H1 (cell line): ENCODE data around the gene TBC1D2. TPM values are rescaled to one million over a fixed set of nuclear protein-coding genes. Genes with fewer than 3 reads are reported as not detected.
A peak's percentile ranks its signal among the peaks of the same experiment; 100 is the strongest.

Source experiments
- CTCF ChIA-PET: fragments of 300-600 bp; sonication (Branson Sonifier 250); formaldehyde crosslinking; loops from one replicate; lab custom pipeline; 2021; ENCODE audit not compliant: partially characterized antibody; lab: Charles Lee
- POLR2A ChIA-PET: fragments of 300-600 bp; sonication (Branson Sonifier 250); formaldehyde crosslinking; loops from one replicate; lab custom pipeline; 2021; ENCODE audit warnings: inconsistent platforms; ENCODE audit not compliant: partially characterized antibody; lab: Charles Lee
- DNase-seq, 2 experiments: peaks; one replicate each; pipeline versions ENCODE4 v3.0.0 to v3.0.0-alpha.2; 2010 to 2022; ENCODE audit warnings: low spot score in 2 of 2, low read depth in 1 of 2, mixed read lengths in 1 of 2
- FAIRE-seq: peaks from 2 replicates; lab custom pipeline; 2011; peaks lifted over from hg19 to GRCh38; lab: Jason Lieb, UNC
- H2AFZ ChIP-seq: 2 replicates; pipeline ENCODE4 v1.8.1; 2012; ENCODE audit warnings: low read length, inconsistent platforms
- H2AK5ac ChIP-seq: 2 replicates; pipeline ENCODE4 v1.6.1; 2013; ENCODE audit warnings: low read depth, low read length
- H2BK120ac ChIP-seq: replicated peaks from 2 replicates; pipeline ENCODE3; 2013; ENCODE audit warnings: low read depth, low read length, inconsistent platforms
- H2BK12ac ChIP-seq: 2 replicates; pipeline ENCODE4 v1.6.1; 2013; ENCODE audit warnings: low read depth, low read length
- H2BK15ac ChIP-seq: 2 replicates; pipeline ENCODE4 v1.6.1; 2013; ENCODE audit warnings: low read length
- H2BK20ac ChIP-seq: 2 replicates; pipeline ENCODE4 v1.6.1; 2013; ENCODE audit warnings: low read length
- H2BK5ac ChIP-seq: 2 replicates; pipeline ENCODE4 v1.6.1; 2013; ENCODE audit warnings: low read depth, low read length
- H3K14ac ChIP-seq: 2 replicates; pipeline ENCODE4 v1.6.1; 2013; ENCODE audit warnings: inconsistent platforms; ENCODE audit not compliant: insufficient read length
- H3K18ac ChIP-seq: 2 replicates; pipeline ENCODE4 v1.6.1; 2013; ENCODE audit warnings: low read length; ENCODE audit errors: extremely low read depth
- H3K23ac ChIP-seq: 2 replicates; pipeline ENCODE4 v1.6.1; 2013; ENCODE audit warnings: inconsistent platforms; ENCODE audit not compliant: insufficient read length
- H3K23me2 ChIP-seq: 2 replicates; pipeline ENCODE4 v1.6.1; 2013; ENCODE audit warnings: low read depth, low read length
- H3K27ac ChIP-seq: 2 replicates; pipeline ENCODE4 v1.6.1; 2011; ENCODE audit warnings: low read depth, low read length, inconsistent platforms
- H3K27me3 ChIP-seq, 4 experiments: replicated peaks in 1 of 4; 1 replicate in 1 of 4; 2 replicates in 3 of 4; pipeline versions ENCODE4 v1.6.1 to v1.8.1; 2011 to 2013; ENCODE audit warnings: low read length in 3 of 4, mild to moderate bottlenecking in 3 of 4, inconsistent platforms in 2 of 4, mixed read lengths in 2 of 4, moderate library complexity in 1 of 4; ENCODE audit not compliant: control insufficient read depth in 3 of 4, insufficient read depth in 3 of 4; ENCODE audit errors: extremely low read depth in 1 of 4
- H3K36me3 ChIP-seq, 4 experiments: 2 replicates each; pipeline versions ENCODE4 v1.6.1 to v1.8.1; 2011 to 2013; ENCODE audit warnings: mild to moderate bottlenecking in 4 of 4, low read length in 3 of 4, moderate library complexity in 2 of 4, control low read depth in 1 of 4, inconsistent platforms in 1 of 4; ENCODE audit not compliant: insufficient read depth in 4 of 4, control insufficient read depth in 2 of 4
- H3K4ac ChIP-seq: replicated peaks from 2 replicates; pipeline ENCODE3; 2013; ENCODE audit warnings: low read length, low read depth, mixed read lengths, inconsistent platforms; ENCODE audit not compliant: insufficient read length
- H3K4me1 ChIP-seq, 4 experiments: replicated peaks in 1 of 4; 1 replicate in 1 of 4; 2 replicates in 3 of 4; pipeline versions ENCODE4 v1.6.1 to v1.8.1; 2011 to 2013; ENCODE audit warnings: low read length in 3 of 4, inconsistent platforms in 2 of 4, mixed read lengths in 1 of 4; ENCODE audit not compliant: insufficient read depth in 4 of 4, control insufficient read depth in 3 of 4
- H3K4me2 ChIP-seq, 2 experiments: 2 replicates each; pipeline versions ENCODE4 v1.6.1 to v1.8.1; 2011 to 2013; ENCODE audit warnings: low read depth in 2 of 2, low read length in 2 of 2, control low read depth in 1 of 2, inconsistent platforms in 1 of 2, mild to moderate bottlenecking in 1 of 2; ENCODE audit not compliant: insufficient read depth in 1 of 2
- H3K4me3 ChIP-seq, 4 experiments: fragments of 200-600, 300-600 bp in 1 of 4; sonication (generic), shearing (Covaris generic), sonication (Bioruptor Twin) in 1 of 4; 2 replicates each; pipeline versions ENCODE4 v1.5.1 to v1.8.1; 2011 to 2016; ENCODE audit warnings: low read length in 4 of 4, low read depth in 3 of 4, control low read depth in 2 of 4, inconsistent platforms in 2 of 4, mild to moderate bottlenecking in 2 of 4, mixed read lengths in 1 of 4, moderate library complexity in 1 of 4; ENCODE audit not compliant: insufficient read depth in 2 of 4; ENCODE audit errors: extremely low read depth in 1 of 4
- H3K56ac ChIP-seq: replicated peaks from 2 replicates; pipeline ENCODE3; 2013; ENCODE audit warnings: low read depth, mild to moderate bottlenecking, mixed read lengths, low read length, inconsistent platforms; ENCODE audit not compliant: insufficient read length
- H3K79me1 ChIP-seq: 2 replicates; pipeline ENCODE4 v1.6.1; 2013; ENCODE audit warnings: low read depth, low read length, control low read depth
- H3K79me2 ChIP-seq, 2 experiments: 2 replicates each; pipeline versions ENCODE4 v1.6.1 to v1.8.1; 2012 to 2013; ENCODE audit warnings: low read length in 2 of 2, mild to moderate bottlenecking in 2 of 2, inconsistent platforms in 1 of 2; ENCODE audit not compliant: insufficient read depth in 2 of 2, control insufficient read depth in 1 of 2
- H3K9ac ChIP-seq, 4 experiments: replicated peaks in 1 of 4; 1 replicate in 1 of 4; 2 replicates in 3 of 4; pipeline versions ENCODE4 v1.6.1 to v1.8.1; 2011 to 2013; ENCODE audit warnings: low read depth in 3 of 4, low read length in 3 of 4, control low read depth in 2 of 4, mild to moderate bottlenecking in 2 of 4, moderate library complexity in 2 of 4, inconsistent platforms in 1 of 4; ENCODE audit errors: extremely low read depth in 1 of 4
- H3K9me3 ChIP-seq, 2 experiments: 2 replicates each; pipeline versions ENCODE4 v1.6.1 to v1.8.1; 2012 to 2013; ENCODE audit warnings: mild to moderate bottlenecking in 2 of 2, moderate library complexity in 2 of 2, control low read depth in 1 of 2, inconsistent platforms in 1 of 2, low read depth in 1 of 2, low read length in 1 of 2, mixed read lengths in 1 of 2; ENCODE audit not compliant: insufficient read depth in 2 of 2
- H4K20me1 ChIP-seq, 2 experiments: replicated peaks in 1 of 2; 2 replicates each; pipeline versions ENCODE3 to v1.8.1; 2011 to 2013; ENCODE audit warnings: inconsistent platforms in 2 of 2, low read length in 2 of 2, mild to moderate bottlenecking in 1 of 2; ENCODE audit not compliant: insufficient read depth in 2 of 2, control insufficient read depth in 1 of 2
- H4K5ac ChIP-seq: 2 replicates; pipeline ENCODE4 v1.6.1; 2013; ENCODE audit warnings: low read length, low read depth, mixed read lengths, inconsistent platforms; ENCODE audit not compliant: insufficient read length
- H4K8ac ChIP-seq: 2 replicates; pipeline ENCODE4 v1.8.0; 2013; ENCODE audit warnings: mild to moderate bottlenecking, moderate library complexity, low read length, inconsistent platforms; ENCODE audit not compliant: insufficient read depth; ENCODE audit errors: extremely low read depth
- H4K91ac ChIP-seq: replicated peaks from 2 replicates; pipeline ENCODE3; 2013; ENCODE audit warnings: low read length, mixed read lengths, inconsistent platforms; ENCODE audit not compliant: insufficient read length
- CEBPB ChIP-seq: IDR thresholded peaks from 2 replicates; pipeline ENCODE4 v1.6.1; 2012; ENCODE audit warnings: low read depth, low read length
- CHD2 ChIP-seq: IDR thresholded peaks from 2 replicates; pipeline ENCODE4 v1.6.1; 2012; ENCODE audit warnings: low read length, improper control_type of control experiment
- GABPA ChIP-seq: IDR thresholded peaks from 2 replicates; pipeline ENCODE4 v1.6.1; 2011; ENCODE audit warnings: mild to moderate bottlenecking, low read length, moderate library complexity, borderline replicate concordance; ENCODE audit not compliant: insufficient read depth
- RNF2 ChIP-seq: fragments of 200-900, 300-1000 bp; sonication (generic); IDR thresholded peaks from 2 replicates; pipeline ENCODE4 v1.7.1; 2016; ENCODE audit warnings: borderline replicate concordance, low read depth, mild to moderate bottlenecking, antibody characterized with exemption, low read length; ENCODE audit not compliant: poor library complexity, severe bottlenecking; ENCODE audit errors: missing control alignments
- WGBS, 2 experiments: shearing (Covaris generic) in 1 of 2; methylation state at CpG; one replicate each; pipeline versions ENCODE4 v1.1.6 to v1.1.7; 2013 to 2015; ENCODE audit warnings: low lambda C conversion rate in 2 of 2, mixed read lengths in 2 of 2, inconsistent platforms in 1 of 2, low coverage in 1 of 2, missing lambda C conversion rate in 1 of 2; ENCODE audit not compliant: insufficient replicate concordance in 2 of 2, insufficient coverage in 1 of 2, insufficient read length in 1 of 2; ENCODE audit errors: extremely low coverage in 1 of 2, missing lambda C conversion rate in 1 of 2; 5-methylcytosine and 5-hydroxymethylcytosine counted together
- polyA plus RNA-seq, 7 experiments: library from polyadenylated mRNA; depleted of rRNA in 3 of 7; stranded (reverse) in 5 of 7; unstranded in 2 of 7; fragments of >200 nt in 5 of 7; fragments of 200-250 nt in 2 of 7; gene quantifications; 1 replicate in 5 of 7; 2 replicates in 1 of 7; 4 replicates in 1 of 7; pipeline versions ENCODE4 v1.2.1 to v1.2.3, GENCODE V29; 2011 to 2013; ENCODE audit warnings: missing spikeins in 2 of 7, mixed read lengths in 2 of 7
- total RNA-seq: library from RNA; stranded (reverse); fragmentation: NEBNext Ultra II Directional; extraction: Animal tissue kit (Norgen Biotek cat#: 25700); gene quantifications from 2 replicates; pipeline ENCODE4 v1.2.1, GENCODE V29; 2021
- TF ChIP-seq, protein P1 (sequence below), 3 experiments: IDR thresholded peaks; 1 replicate in 2 of 3; 2 replicates in 1 of 3; pipeline versions ENCODE4 v1.5.1 to v1.6.1; 2011; ENCODE audit warnings: low read length in 3 of 3, mild to moderate bottlenecking in 3 of 3, inconsistent platforms in 2 of 3, low read depth in 1 of 3, moderate library complexity in 1 of 3; ENCODE audit not compliant: insufficient read depth in 1 of 3; ENCODE audit errors: control extremely low read depth in 1 of 3

Gene TBC1D2
- total and polyA plus RNA-seq, 2 of the 8 experiments (the other 6 are each of a cell fraction or from before 2014, with no cell fraction given): 7.4 TPM

DNA sequence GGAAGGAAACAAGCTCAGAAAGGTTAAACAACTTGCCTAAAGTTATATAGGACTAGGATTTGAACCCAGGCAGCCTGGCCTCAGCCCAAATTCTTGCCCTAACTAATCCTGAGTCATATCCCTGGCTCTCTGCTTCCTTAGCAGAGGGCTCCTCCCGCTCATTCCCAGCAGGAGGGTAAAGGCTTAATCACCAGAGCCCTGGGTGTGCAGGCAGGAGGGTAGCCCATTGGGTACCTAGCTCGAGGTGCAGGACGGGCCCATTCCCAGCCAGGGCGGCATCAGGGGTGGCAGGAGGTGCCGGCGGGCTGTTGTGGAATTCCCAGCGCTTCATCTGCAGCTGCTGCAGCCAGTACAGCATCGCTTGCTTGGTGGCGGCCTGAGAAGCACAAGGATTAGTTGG, 3.9 kb downstream of the TBC1D2 start:
- H3K27me3 ChIP-seq: no peaks in the 10 kb centered on the region
- peaks cover 0 to 8% of the 10 kb centered on the region in 2 experiments; a peak in 2 of 4 replicates for H3K79me2 ChIP-seq
- H3K36me3 ChIP-seq: no peaks in the 10 kb centered on the region; a peak in 1 of 8 replicates
- no peaks in the 10 kb centered on the region for H3K9me3 ChIP-seq
- CTCF ChIA-PET: interaction anchor here (0.7 to 1.4 kb wide), 4 partner anchors 10 to 193 kb away, joined by 3 to 5 read pairs (median 3); no protein-coding TSS in a partner anchor
- H4K91ac ChIP-seq: peak overlapping the region; percentile 20
- 0 out of 2 replicates have a peak overlapping the region, but pooled peaks have one; percentile 13 for H2AK5ac ChIP-seq
- no peak overlapping the region for H2BK15ac ChIP-seq
- TF ChIP-seq, protein P1, sequence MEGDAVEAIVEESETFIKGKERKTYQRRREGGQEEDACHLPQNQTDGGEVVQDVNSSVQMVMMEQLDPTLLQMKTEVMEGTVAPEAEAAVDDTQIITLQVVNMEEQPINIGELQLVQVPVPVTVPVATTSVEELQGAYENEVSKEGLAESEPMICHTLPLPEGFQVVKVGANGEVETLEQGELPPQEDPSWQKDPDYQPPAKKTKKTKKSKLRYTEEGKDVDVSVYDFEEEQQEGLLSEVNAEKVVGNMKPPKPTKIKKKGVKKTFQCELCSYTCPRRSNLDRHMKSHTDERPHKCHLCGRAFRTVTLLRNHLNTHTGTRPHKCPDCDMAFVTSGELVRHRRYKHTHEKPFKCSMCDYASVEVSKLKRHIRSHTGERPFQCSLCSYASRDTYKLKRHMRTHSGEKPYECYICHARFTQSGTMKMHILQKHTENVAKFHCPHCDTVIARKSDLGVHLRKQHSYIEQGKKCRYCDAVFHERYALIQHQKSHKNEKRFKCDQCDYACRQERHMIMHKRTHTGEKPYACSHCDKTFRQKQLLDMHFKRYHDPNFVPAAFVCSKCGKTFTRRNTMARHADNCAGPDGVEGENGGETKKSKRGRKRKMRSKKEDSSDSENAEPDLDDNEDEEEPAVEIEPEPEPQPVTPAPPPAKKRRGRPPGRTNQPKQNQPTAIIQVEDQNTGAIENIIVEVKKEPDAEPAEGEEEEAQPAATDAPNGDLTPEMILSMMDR (IDR thresholded peaks at IDR 0.05; ENCODE audit: control extremely low read depth in 1 of 3, insufficient read depth in 1 of 3, low read depth in 1 of 3, low read length in 3 of 3): no peak
- TF ChIP-seq CHD2 (no peak), RNF2 (no peak), CEBPB (no peak), GABPA (no peak)
- H2BK5ac ChIP-seq: peak overlapping the region; percentile 44; the same call in 1 of the 2 replicates
- H3K18ac ChIP-seq: no peak overlapping the region
- H2AFZ ChIP-seq: no peak overlapping the region
- H3K23me2 ChIP-seq: peaks cover 13% of the 10 kb centered on the region; the same call in 1 of the 2 replicates
- POLR2A ChIA-PET: interaction anchor here (0.6 kb wide), 1 partner anchor 9 kb away, joined by 4 read pairs; no protein-coding TSS in a partner anchor
- no peak overlapping the region for H3K4ac ChIP-seq
- H3K27ac ChIP-seq: no peak overlapping the region
- DNase-seq: no peak
- peaks cover 0 to 3% (median under 1%) of the 10 kb centered on the region in 4 experiments; a peak in 4 of 7 replicates for H3K4me1 ChIP-seq
- no peak overlapping the region for H3K56ac ChIP-seq
- peak overlapping the region; percentile 53; the same call in 1 of the 2 replicates for H4K8ac ChIP-seq
- H4K20me1 ChIP-seq: peaks cover 0 to 6% of the 10 kb centered on the region in 2 experiments
- no peak overlapping the region for H2BK20ac ChIP-seq
- H3K9ac ChIP-seq: no peak overlapping the region
- H4K5ac ChIP-seq: no peak overlapping the region
- H3K14ac ChIP-seq: no peak overlapping the region
- no peak overlapping the region for H2BK120ac ChIP-seq
- no peak overlapping the region for H3K23ac ChIP-seq
- WGBS, 2 experiments: 85% methylated on average over 9 of the region's 9 CpGs; no CpG with 5 or more reads in 1 of the 2 experiments
- no peak overlapping the region for H3K4me3 ChIP-seq
- no peak for FAIRE-seq
- H3K79me1 ChIP-seq: peaks cover 6% of the 10 kb centered on the region; the same call in 1 of the 2 replicates
- no peak overlapping the region; a peak in 1 of 4 replicates for H3K4me2 ChIP-seq
- no peak overlapping the region for H2BK12ac ChIP-seq
